Immature natural killer cell (primary cell): ENCODE results near the gene STARD5. TPM values are rescaled to one million over a fixed set of nuclear protein-coding genes. Genes with fewer than 3 reads are reported as not detected.

Experiments used
- DNase-seq, 3 donors: peaks; one replicate each; pipeline ENCODE4 v3.0.0; 2022; ENCODE audit warnings: mixed read lengths in 1 of 3
- H3K27ac Mint-ChIP-seq, 6 donors: one replicate each; pipeline ENCODE4 v1.8.0; 2020; ENCODE audit warnings: mixed read lengths in 6 of 6, mild to moderate bottlenecking in 5 of 6, inconsistent platforms in 4 of 6, moderate library complexity in 3 of 6
- H3K27me3 Mint-ChIP-seq, 3 donors: one replicate each; pipeline ENCODE4 v1.8.0; 2020 to 2021; ENCODE audit warnings: low read depth in 3 of 3, mild to moderate bottlenecking in 3 of 3, mixed read lengths in 3 of 3, moderate library complexity in 3 of 3, inconsistent platforms in 1 of 3
- H3K36me3 Mint-ChIP-seq, 3 donors: one replicate each; pipeline ENCODE4 v1.8.0; 2020; ENCODE audit warnings: mixed read lengths in 3 of 3, inconsistent platforms in 2 of 3, mild to moderate bottlenecking in 2 of 3
- H3K4me1 Mint-ChIP-seq, 2 donors: one replicate each; pipeline ENCODE4 v1.8.0; 2020; ENCODE audit warnings: inconsistent platforms in 2 of 2, mild to moderate bottlenecking in 2 of 2, mixed read lengths in 2 of 2, moderate library complexity in 1 of 2
- H3K4me3 Mint-ChIP-seq, 5 donors: one replicate each; pipeline ENCODE4 v1.8.0; 2020; ENCODE audit warnings: mild to moderate bottlenecking in 5 of 5, mixed read lengths in 5 of 5, inconsistent platforms in 3 of 5, moderate library complexity in 3 of 5
- H3K9me3 Mint-ChIP-seq, 6 donors: one replicate each; pipeline ENCODE4 v1.8.0; 2020; ENCODE audit warnings: mild to moderate bottlenecking in 6 of 6, mixed read lengths in 6 of 6, inconsistent platforms in 4 of 6, moderate library complexity in 3 of 6
- polyA plus RNA-seq, 3 donors: library from polyadenylated mRNA; unstranded; fragments of 300-500 nt; fragmentation: Illumina TruSeq; gene quantifications; one replicate each; pipeline ENCODE4 v1.2.3, GENCODE V29; 2021

The STARD5 gene
- polyA plus RNA-seq, 3 donors from 2014 or later = 1.7 to 3.8 TPM; not detected in 1

GRCh38 chr15:81291916-81292522 lies 31.9 kb downstream of the STARD5 start:
- peak overlapping the region; percentile 54 to 99 (median 63) for H3K4me3 Mint-ChIP-seq
- peak overlapping the region; percentile 95 to 100 (median 99) for H3K27ac Mint-ChIP-seq
- H3K4me1 Mint-ChIP-seq = peaks cover 79 to 91% of the 10 kb centered on the region in 2 donors
- H3K36me3 Mint-ChIP-seq = peaks cover 3 to 4% (median 3%) of the 10 kb centered on the region in 3 donors
- no peaks in the 10 kb centered on the region for H3K9me3 Mint-ChIP-seq
- DNase-seq = no peak
- H3K27me3 Mint-ChIP-seq = peaks cover 3 to 10% (median 9%) of the 10 kb centered on the region in 3 donors

GRCh38 chr15:81289910-81290309 lies 34.0 kb downstream of the STARD5 start:
- peaks cover 80 to 91% of the 10 kb centered on the region in 2 donors for H3K4me1 Mint-ChIP-seq
- H3K27ac Mint-ChIP-seq = peak overlapping the region in 5 of 6 donors; percentile 13 to 71 (median 60)
- no peaks in the 10 kb centered on the region for H3K9me3 Mint-ChIP-seq
- H3K4me3 Mint-ChIP-seq = no peak overlapping the region
- no peak for DNase-seq
- H3K36me3 Mint-ChIP-seq = peaks cover 0 to 7% (median 0%) of the 10 kb centered on the region in 3 donors
- H3K27me3 Mint-ChIP-seq = peaks cover 0 to 4% (median 4%) of the 10 kb centered on the region in 3 donors

GRCh38 chr15:81288616-81289015 lies 35.3 kb downstream of the STARD5 start:
- no peak for DNase-seq
- Mint-ChIP-seq H3K36me3 (peaks cover 0 to 7% (median 0%) of the 10 kb centered on the region in 3 donors), H3K27ac (peak overlapping the region in 3 of 6 donors; percentile 56 to 92 (median 59)), H3K4me1 (peaks cover 72 to 87% of the 10 kb centered on the region in 2 donors), H3K27me3 (peaks cover 0 to 4% (median 0%) of the 10 kb centered on the region in 3 donors), H3K9me3 (no peaks in the 10 kb centered on the region), H3K4me3 (no peak overlapping the region)

- DNase-seq = no peak
- H3K4me1 Mint-ChIP-seq = peaks cover 66 to 81% of the 10 kb centered on the region in 2 donors
- peaks cover 0 to 3% (median 0%) of the 10 kb centered on the region in 3 donors for H3K27me3 Mint-ChIP-seq
- H3K9me3 Mint-ChIP-seq = no peaks in the 10 kb centered on the region
- H3K4me3 Mint-ChIP-seq = no peak overlapping the region
- peaks cover 0 to 7% (median 0%) of the 10 kb centered on the region in 3 donors for H3K36me3 Mint-ChIP-seq
- H3K27ac Mint-ChIP-seq = peak overlapping the region; percentile 47 to 97 (median 88)
Measured at GRCh38 chr15:81288040-81288439, 35.9 kb downstream of the STARD5 start.

GRCh38 chr15:81286621-81287121 lies 37.3 kb downstream of the STARD5 start:
- Mint-ChIP-seq H3K36me3 (peaks cover 0 to 7% (median 0%) of the 10 kb centered on the region in 3 donors), H3K9me3 (no peaks in the 10 kb centered on the region), H3K4me3 (peak overlapping the region; percentile 55 to 73 (median 70)), H3K4me1 (peaks cover 53 to 67% of the 10 kb centered on the region in 2 donors), H3K27ac (peak overlapping the region; percentile 87 to 97 (median 94)), H3K27me3 (peaks cover 0 to 3% (median 0%) of the 10 kb centered on the region in 3 donors)
- DNase-seq = peak; percentile 30 to 42 (median 36)

GRCh38 chr15:81285461-81285860 lies 38.5 kb downstream of the STARD5 start:
- Mint-ChIP-seq H3K27me3 (peaks cover 0 to 3% (median 0%) of the 10 kb centered on the region in 3 donors), H3K4me3 (peak overlapping the region in 3 of 5 donors; percentile 6 to 62 (median 13)), H3K36me3 (peaks cover 0 to 7% (median 0%) of the 10 kb centered on the region in 3 donors), H3K4me1 (peaks cover 44 to 55% of the 10 kb centered on the region in 2 donors), H3K27ac (peak overlapping the region; percentile 56 to 97 (median 90)), H3K9me3 (no peaks in the 10 kb centered on the region)
- DNase-seq = no peak

GRCh38 chr15:81284256-81285031 lies 39.5 kb downstream of the STARD5 start:
- no peaks in the 10 kb centered on the region for H3K9me3 Mint-ChIP-seq
- peaks cover 0 to 4% (median 0%) of the 10 kb centered on the region in 3 donors for H3K27me3 Mint-ChIP-seq
- H3K36me3 Mint-ChIP-seq = peaks cover 0 to 4% (median 0%) of the 10 kb centered on the region in 3 donors
- DNase-seq = no peak
- H3K4me1 Mint-ChIP-seq = peaks cover 42 to 46% of the 10 kb centered on the region in 2 donors
- no peak overlapping the region for H3K4me3 Mint-ChIP-seq
- peak overlapping the region in 4 of 6 donors; percentile 9 to 94 (median 35) for H3K27ac Mint-ChIP-seq

GRCh38 chr15:81282911-81283310 lies 41.0 kb downstream of the STARD5 start:
- H3K9me3 Mint-ChIP-seq = no peaks in the 10 kb centered on the region

GRCh38 chr15:81282606-81282895 lies 41.4 kb downstream of the STARD5 start:
- H3K4me3 Mint-ChIP-seq = no peak overlapping the region
- H3K27me3 Mint-ChIP-seq = peaks cover 0 to 4% (median 0%) of the 10 kb centered on the region in 3 donors
- H3K27ac Mint-ChIP-seq = no peak overlapping the region
- H3K36me3 Mint-ChIP-seq = peaks cover 0 to 4% (median 1%) of the 10 kb centered on the region in 3 donors
- peaks cover 32 to 35% of the 10 kb centered on the region in 2 donors for H3K4me1 Mint-ChIP-seq
- peaks cover 0 to 2% (median 0%) of the 10 kb centered on the region in 6 donors for H3K9me3 Mint-ChIP-seq
- DNase-seq = no peak

More at GRCh38 chr15:81282911-81283310, 41.0 kb downstream of the STARD5 start:
- peaks cover 0 to 4% (median 0%) of the 10 kb centered on the region in 3 donors for H3K27me3 Mint-ChIP-seq
- no peak for DNase-seq
- H3K4me3 Mint-ChIP-seq = no peak overlapping the region
- H3K36me3 Mint-ChIP-seq = peaks cover 0 to 4% (median 0%) of the 10 kb centered on the region in 3 donors
- H3K4me1 Mint-ChIP-seq = peaks cover 34 to 38% of the 10 kb centered on the region in 2 donors
- H3K27ac Mint-ChIP-seq = no peak overlapping the region

GRCh38 chr15:81281766-81282605 lies 42.0 kb downstream of the STARD5 start:
- Mint-ChIP-seq H3K4me1 (peaks cover 26 to 29% of the 10 kb centered on the region in 2 donors), H3K27ac (peak overlapping the region in 3 of 6 donors; percentile 8 to 57 (median 12)), H3K4me3 (no peak overlapping the region), H3K27me3 (peaks cover 0 to 4% (median 1%) of the 10 kb centered on the region in 3 donors), H3K9me3 (peaks cover 0 to 7% (median 3%) of the 10 kb centered on the region in 6 donors), H3K36me3 (peaks cover 2 to 4% (median 4%) of the 10 kb centered on the region in 3 donors)
- no peak for DNase-seq

- Mint-ChIP-seq H3K27ac (peak overlapping the region in 1 of 6 donors; percentile 8), H3K27me3 (peaks cover 0 to 5% (median 4%) of the 10 kb centered on the region in 3 donors), H3K36me3 (peaks cover 5 to 8% (median 7%) of the 10 kb centered on the region in 3 donors), H3K4me1 (peaks cover 20 to 24% of the 10 kb centered on the region in 2 donors), H3K4me3 (no peak overlapping the region), H3K9me3 (peaks cover 0 to 10% (median 8%) of the 10 kb centered on the region in 6 donors)
- DNase-seq = no peak
Measured at GRCh38 chr15:81281456-81281735, 42.5 kb downstream of the STARD5 start.

GRCh38 chr15:81280696-81281455 lies 43.1 kb downstream of the STARD5 start:
- H3K4me1 Mint-ChIP-seq = peaks cover 17 to 24% of the 10 kb centered on the region in 2 donors

More at GRCh38 chr15:81280696-81281455, 43.1 kb downstream of the STARD5 start:
- Mint-ChIP-seq H3K36me3 (peaks cover 5 to 8% (median 7%) of the 10 kb centered on the region in 3 donors), H3K27me3 (peaks cover 0 to 5% (median 4%) of the 10 kb centered on the region in 3 donors), H3K4me3 (no peak overlapping the region), H3K9me3 (peaks cover 0 to 10% (median 8%) of the 10 kb centered on the region in 6 donors), H3K27ac (no peak overlapping the region)
- no peak for DNase-seq
